ENCODE results near the gene ATP9A.

DNA sequence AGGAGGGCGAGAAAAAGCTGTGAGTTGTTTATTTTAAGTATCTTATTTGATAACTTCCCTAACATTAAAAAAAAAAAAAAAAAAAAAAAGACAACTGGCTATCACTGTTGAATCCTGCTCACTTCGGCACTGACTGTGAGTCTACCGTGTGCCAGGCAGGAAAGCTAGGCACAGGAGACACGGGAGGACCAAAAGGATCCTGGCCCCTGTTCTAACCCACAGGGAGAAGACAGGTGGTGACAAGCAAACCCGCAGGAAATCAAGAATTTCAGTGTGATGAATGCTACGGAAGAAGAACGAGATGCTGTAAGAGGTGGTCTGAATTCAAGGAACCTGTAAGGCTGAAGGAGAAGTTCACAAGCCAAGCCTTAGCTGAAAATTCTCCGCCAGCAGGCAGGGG, 130.9 kb downstream of the ATP9A start:
- no peak for TF ChIP-seq POLR2A (IDR thresholded peaks at IDR 0.05)
- TF ChIP-seq, protein P1, sequence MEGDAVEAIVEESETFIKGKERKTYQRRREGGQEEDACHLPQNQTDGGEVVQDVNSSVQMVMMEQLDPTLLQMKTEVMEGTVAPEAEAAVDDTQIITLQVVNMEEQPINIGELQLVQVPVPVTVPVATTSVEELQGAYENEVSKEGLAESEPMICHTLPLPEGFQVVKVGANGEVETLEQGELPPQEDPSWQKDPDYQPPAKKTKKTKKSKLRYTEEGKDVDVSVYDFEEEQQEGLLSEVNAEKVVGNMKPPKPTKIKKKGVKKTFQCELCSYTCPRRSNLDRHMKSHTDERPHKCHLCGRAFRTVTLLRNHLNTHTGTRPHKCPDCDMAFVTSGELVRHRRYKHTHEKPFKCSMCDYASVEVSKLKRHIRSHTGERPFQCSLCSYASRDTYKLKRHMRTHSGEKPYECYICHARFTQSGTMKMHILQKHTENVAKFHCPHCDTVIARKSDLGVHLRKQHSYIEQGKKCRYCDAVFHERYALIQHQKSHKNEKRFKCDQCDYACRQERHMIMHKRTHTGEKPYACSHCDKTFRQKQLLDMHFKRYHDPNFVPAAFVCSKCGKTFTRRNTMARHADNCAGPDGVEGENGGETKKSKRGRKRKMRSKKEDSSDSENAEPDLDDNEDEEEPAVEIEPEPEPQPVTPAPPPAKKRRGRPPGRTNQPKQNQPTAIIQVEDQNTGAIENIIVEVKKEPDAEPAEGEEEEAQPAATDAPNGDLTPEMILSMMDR (IDR thresholded peaks at IDR 0.05) = no peak
